ENCODE data around the gene FGF5. TPM values are rescaled to one million over a fixed set of nuclear protein-coding genes. Genes with fewer than 3 reads are reported as not detected.

FGF5 gene
- total RNA-seq, 1 donor: 55.9 TPM

- H3K4me3 ChIP-seq (ENCODE audit: low read depth, low read length): no peak overlapping the region
- TF ChIP-seq, protein P1, sequence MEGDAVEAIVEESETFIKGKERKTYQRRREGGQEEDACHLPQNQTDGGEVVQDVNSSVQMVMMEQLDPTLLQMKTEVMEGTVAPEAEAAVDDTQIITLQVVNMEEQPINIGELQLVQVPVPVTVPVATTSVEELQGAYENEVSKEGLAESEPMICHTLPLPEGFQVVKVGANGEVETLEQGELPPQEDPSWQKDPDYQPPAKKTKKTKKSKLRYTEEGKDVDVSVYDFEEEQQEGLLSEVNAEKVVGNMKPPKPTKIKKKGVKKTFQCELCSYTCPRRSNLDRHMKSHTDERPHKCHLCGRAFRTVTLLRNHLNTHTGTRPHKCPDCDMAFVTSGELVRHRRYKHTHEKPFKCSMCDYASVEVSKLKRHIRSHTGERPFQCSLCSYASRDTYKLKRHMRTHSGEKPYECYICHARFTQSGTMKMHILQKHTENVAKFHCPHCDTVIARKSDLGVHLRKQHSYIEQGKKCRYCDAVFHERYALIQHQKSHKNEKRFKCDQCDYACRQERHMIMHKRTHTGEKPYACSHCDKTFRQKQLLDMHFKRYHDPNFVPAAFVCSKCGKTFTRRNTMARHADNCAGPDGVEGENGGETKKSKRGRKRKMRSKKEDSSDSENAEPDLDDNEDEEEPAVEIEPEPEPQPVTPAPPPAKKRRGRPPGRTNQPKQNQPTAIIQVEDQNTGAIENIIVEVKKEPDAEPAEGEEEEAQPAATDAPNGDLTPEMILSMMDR (IDR thresholded peaks at IDR 0.05; ENCODE audit: insufficient read depth, low read length): no peak
- no peak for DNase-seq (ENCODE audit: low read depth)
Observed at GRCh38 chr4:80261989-80262600, 4.4 kb upstream of the FGF5 start.

DNA sequence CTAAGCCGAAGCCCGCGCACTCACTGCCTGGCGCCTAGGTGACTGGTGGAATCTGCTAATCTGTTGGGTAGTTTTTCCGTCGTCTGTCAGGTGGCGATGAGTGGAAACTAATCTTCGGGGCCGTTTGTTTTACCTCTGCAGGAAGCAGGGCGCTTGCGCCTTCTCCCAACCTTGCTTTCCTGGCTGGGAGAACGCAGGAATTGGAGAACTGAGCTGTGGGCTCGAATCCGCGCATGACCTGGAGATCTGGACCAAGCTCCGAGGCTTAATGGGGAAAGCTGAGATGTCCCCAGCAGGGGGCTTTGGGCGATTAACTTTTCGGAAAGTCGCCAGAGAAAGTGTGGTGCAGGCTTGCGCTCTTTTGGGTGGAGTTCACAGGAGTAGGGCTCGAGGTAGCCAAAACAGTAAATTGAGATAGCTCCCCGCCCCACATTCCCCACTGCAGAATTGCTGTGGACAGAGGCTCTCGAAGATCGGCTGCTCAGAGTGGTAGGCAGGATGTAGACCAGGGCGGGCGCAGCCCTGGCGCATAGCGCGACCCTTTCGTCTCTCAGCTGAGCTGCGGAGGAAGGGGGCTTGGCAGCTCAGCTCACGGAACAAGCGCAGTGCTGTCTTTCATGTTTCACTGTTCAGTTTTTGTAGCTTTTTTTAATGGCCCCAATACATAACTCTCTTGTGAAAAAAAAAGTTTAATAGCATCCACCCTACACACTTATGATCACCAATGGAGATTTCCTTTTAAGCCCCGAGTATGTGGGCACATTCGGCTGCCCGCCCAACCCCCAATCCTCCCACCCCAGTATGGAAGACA, 2.7 kb upstream of the FGF5 start:
- no peak for DNase-seq (ENCODE audit: low read depth)
- no peak overlapping the region for H3K4me3 ChIP-seq (ENCODE audit: low read depth, low read length)
- TF ChIP-seq, protein P1 (IDR thresholded peaks at IDR 0.05; ENCODE audit: insufficient read depth, low read length): no peak

DNA sequence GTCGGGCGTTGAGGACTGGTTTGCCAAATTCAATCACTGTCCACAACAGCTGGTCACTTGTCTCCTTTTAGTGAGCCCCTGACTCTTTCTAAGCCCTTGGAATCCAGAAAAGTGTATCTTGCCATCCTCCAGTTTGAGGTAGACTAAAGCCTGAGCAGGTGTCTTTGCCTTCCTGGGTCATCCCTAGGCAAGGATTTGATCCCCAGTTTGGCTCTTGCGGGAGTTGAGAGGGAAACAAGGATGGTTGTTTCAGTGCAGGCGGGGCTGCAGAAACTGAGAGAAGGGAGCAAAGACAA, 2.2 kb upstream of the FGF5 start:
- no peak overlapping the region for H3K4me3 ChIP-seq (ENCODE audit: low read depth, low read length)
- TF ChIP-seq, protein P1 (IDR thresholded peaks at IDR 0.05; ENCODE audit: insufficient read depth, low read length): no peak
- DNase-seq (ENCODE audit: low read depth): no peak

DNA sequence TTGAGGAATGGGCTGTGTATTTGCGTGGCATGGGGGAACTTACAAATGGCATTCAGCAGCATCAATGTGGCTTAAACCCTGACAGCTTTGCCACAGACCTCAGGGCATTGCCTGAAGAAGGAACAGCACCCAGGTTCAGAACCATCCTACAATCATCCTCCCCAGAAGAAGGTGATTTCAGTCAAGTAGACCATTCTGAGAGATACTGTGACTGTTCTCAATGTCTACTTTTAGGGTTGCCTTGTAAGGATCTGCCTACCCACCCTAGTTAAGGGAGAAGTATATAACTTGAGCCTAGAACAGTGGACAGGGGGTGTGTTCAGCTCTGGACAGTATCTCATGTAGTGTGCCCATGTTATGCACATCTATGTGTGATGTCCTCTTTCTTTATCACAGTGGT, 1.6 kb upstream of the FGF5 start:
- DNase-seq (ENCODE audit: low read depth): no peak
- peak overlapping the region; percentile 77 for H3K4me3 ChIP-seq (ENCODE audit: low read depth, low read length)
- TF ChIP-seq, protein P1 (IDR thresholded peaks at IDR 0.05; ENCODE audit: insufficient read depth, low read length): no peak

GRCh38 chr4:80265571-80266252, 752 bp upstream of the FGF5 start:
- TF ChIP-seq, protein P1 (IDR thresholded peaks at IDR 0.05; ENCODE audit: insufficient read depth, low read length): no peak
- peak; percentile 84 for DNase-seq (ENCODE audit: low read depth)
- H3K4me3 ChIP-seq (ENCODE audit: low read depth, low read length): peak overlapping the region; percentile 77

GRCh38 chr4:80266902-80267380, 477 bp downstream of the FGF5 start:
- TF ChIP-seq, protein P1 (IDR thresholded peaks at IDR 0.05; ENCODE audit: insufficient read depth, low read length): no peak
- peak; percentile 64 for DNase-seq (ENCODE audit: low read depth)
- H3K4me3 ChIP-seq (ENCODE audit: low read depth, low read length): peak overlapping the region; percentile 77

Data from fibroblast of the aortic adventitia (primary cell).